GM19239 (cell line): ENCODE measurements around the gene VN1R5.
"Not testable (repeated sequence)": the region's sequence is repeated elsewhere in the genome, so short reads cannot be mapped to it uniquely, and the experiment has no call there.

ENCODE experiments used
- DNase-seq: peaks from one replicate; pipeline ENCODE4 v3.0.0; 2011; ENCODE audit warnings: low spot score; ENCODE audit not compliant: insufficient read length
- FAIRE-seq: peaks from 2 replicates; lab custom pipeline; 2011; peaks lifted over from hg19 to GRCh38; lab: Jason Lieb, UNC

Gene VN1R5

GRCh38 chr1:247255772-247256171, at the start of gene VN1R5:
VN1R5 (plus strand) TSS chr1:247256072.
- FAIRE-seq, DNase-seq: not testable (repeated sequence)

- FAIRE-seq (no peak), DNase-seq (no peak)
These were observed 46.5 kb upstream of the VN1R5 start for GRCh38 chr1:247209396-247209795.

DNA sequence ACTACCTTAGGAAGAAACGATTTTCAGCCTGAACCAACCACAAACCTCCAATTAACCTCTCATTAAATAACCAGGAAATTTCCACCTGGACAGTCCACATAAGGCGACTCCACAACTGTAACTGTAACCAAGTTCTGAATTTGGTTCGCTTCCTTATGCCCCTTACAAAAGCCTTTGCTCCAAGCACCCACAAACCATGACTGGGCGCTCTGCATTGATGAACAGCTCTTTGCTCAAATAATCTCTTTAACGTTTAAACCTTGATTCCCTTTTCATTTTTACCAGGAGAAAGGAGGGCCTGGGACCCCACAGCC, 45.9 kb upstream of the VN1R5 start:
- DNase-seq (no peak), FAIRE-seq (no peak)

- FAIRE-seq (peak; percentile 96), DNase-seq (peak; percentile 75)
These were observed 45.3 kb upstream of the VN1R5 start for GRCh38 chr1:247210376-247211117.

DNA sequence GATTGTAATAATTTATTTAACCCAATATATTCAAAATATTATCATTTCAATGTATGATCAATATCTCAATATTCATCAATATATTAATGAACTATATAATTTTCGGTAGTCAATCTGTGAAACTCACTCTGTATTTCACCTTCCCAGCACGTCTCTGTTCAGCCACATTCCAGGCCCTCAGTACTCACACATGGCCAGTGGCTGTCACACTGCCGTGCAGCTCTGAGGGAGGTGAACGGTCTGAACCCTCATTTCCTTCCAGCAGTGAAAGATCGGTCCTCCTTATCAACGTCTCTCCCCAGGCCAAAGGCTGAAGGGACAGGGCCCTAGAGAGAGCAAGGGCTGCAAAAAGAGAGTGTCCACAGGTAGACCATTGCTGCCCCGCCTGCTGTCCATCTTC, 44.5 kb upstream of the VN1R5 start:
- DNase-seq = no peak
- peak; percentile 37 for FAIRE-seq

DNA sequence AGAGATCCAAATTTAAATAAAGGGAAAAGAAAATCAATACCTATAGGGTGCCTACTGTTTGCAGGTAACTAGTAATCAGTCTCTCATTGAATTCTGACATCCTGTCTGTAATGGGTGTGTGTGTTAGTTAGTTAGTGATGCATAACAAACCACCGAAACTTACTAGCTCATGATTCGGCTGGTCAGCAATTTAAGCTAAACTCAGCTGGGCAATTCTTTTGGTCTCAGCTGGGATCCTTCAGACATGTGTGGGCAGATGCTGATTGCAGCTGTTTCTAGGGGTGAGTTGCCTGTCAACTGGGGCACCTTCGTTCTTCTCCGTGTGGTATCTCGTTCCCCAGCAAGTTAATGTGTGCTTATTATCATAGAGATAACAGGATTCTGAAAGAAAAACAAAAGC, 43.9 kb upstream of the VN1R5 start:
- DNase-seq (peak; percentile 31), FAIRE-seq (peak; percentile 98)

DNA sequence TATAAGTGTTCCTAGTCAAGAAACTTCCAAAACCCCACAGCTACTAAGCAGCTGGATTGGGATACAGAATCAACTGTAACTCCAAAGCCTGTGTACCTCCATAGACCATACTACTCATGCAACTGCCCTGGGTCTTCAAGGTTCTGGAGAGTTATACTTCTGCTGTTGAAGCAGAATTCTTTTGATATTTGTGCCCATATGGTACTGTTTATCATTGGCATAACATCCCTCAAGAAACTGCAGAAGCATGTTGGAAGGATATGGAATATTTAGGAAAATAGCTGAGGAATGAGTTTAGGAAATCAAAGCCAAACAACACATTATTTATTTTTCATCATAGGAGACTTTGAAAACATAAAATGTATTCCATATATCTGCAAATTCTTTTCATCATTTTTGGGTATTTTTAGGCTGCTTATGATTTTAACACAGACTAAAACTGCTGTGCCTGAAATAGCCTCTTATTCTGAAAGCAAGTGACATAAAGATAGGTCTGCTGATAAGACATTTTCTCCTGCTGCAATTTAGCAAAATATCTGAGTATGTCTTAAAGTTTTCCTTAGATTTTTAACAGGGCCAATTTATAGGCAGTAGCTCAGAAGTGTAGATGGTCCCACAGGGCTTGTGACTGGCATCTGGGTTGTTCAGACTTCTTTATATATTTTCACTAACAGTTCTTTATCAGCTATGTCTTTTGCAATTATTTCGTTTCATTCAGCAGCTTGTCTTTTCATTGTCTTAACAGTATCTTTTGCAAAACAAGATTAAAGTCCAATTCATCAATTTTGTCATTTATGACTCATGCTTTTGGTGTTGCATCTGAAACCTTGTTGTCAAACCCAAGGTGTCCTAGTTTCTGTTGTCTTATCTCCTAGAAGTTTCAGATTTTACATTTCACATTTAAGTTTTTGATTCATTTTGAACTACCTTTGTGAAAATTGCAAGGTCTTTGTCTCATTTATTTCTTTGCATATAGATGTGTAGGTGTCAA, 43.0 kb upstream of the VN1R5 start:
- peak; percentile 56 for FAIRE-seq
- DNase-seq = no peak

DNA sequence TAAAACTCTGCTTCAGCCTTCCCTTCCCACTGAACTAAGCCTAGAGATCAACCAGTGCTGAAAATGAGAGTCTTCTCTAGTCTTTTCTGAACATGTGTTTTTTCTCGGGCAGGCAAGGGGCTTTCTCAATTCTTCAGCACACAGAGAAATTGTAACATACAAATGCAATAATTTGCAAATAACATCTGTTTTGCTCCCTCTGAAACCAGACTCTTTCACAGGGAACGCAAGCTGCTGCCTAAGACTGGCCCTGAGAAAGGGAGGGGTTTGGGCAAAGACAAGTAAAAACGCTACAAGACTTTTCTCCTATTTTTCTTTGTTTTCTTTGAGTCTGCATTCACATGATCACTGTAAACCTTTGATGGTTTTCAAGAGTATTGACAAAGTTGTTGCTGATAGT, 39.6 kb upstream of the VN1R5 start:
- FAIRE-seq (no peak), DNase-seq (no peak)

DNA sequence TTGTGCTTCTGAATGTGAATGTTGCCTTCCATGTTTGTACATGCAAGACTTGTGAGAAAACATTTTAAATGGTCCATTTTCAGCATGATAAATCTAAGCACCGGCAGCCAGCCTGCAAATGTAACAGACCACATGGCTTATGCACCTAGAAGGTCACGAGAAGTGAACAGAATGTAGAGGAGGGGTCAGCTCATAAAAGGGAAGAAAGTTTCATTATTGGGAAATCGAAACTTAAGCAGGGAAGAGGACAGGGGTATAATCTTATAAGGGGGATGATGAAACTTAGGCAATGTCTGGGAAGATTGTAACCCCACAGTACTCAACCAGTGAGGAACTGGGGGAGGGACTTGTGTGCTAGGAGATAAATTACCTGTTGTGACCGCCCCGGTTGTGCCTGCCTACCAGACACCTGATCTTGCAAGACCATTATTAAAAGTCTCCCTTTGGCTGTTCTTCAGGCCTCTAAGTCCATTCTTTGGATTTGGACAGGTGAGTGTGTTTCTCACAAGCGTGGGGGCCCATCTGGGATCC, 37.7 kb upstream of the VN1R5 start:
- FAIRE-seq = no peak
- DNase-seq = no peak

DNA sequence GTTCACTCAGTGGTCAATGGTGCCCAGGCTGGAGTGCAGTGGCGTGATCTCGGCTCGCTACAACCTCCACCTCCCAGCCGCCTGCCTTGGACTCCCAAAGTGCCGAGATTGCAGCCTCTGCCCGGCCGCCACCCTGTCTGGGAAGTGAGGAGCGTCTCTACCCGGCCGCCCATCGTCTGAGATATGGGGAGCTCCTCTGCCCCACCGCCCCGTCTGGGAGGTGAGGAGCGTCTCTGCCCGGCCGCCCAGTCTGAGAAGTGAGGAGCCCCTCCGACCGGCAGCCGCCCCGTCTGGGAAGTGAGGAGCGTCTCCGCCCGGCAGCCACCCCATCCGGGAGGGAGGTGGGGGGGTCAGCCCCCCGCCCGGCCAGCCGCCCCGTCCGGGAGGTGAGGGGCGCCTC, 35.6 kb upstream of the VN1R5 start:
- not testable (repeated sequence) for FAIRE-seq, DNase-seq

- no peak for DNase-seq
- no peak for FAIRE-seq
These were observed 33.0 kb upstream of the VN1R5 start for GRCh38 chr1:247222840-247223239.

GRCh38 chr1:247224822-247225221, 31.1 kb upstream of the VN1R5 start:
- DNase-seq = no peak
- FAIRE-seq = no peak

DNA sequence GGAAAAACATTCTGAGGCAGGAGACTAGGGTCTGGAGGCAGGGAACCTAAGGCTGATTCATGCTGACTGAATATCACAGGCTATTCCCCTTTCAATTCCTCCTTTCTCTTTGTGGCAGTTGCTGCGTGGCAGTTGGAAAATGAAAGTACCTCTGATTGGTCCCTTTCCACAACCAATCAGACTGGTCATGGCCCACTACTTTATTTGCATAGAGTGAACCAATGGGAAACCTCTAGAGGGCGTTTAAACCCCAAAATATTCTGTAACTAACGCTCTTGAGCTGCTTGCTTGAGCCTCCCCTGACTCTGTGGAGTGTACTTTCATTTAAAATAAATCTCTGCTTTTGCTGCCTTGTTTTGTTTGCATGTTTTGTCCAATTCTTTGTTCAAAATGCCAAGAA, 27.7 kb upstream of the VN1R5 start:
- DNase-seq (no peak), FAIRE-seq (no peak)

GRCh38 chr1:247241691-247242090, 14.2 kb upstream of the VN1R5 start:
- DNase-seq (no peak), FAIRE-seq (no peak)

GRCh38 chr1:247243524-247244137, 12.2 kb upstream of the VN1R5 start:
- DNase-seq = no peak
- no peak for FAIRE-seq

- DNase-seq = no peak
- no peak for FAIRE-seq
These were observed 9.4 kb upstream of the VN1R5 start for GRCh38 chr1:247246325-247247115.

DNA sequence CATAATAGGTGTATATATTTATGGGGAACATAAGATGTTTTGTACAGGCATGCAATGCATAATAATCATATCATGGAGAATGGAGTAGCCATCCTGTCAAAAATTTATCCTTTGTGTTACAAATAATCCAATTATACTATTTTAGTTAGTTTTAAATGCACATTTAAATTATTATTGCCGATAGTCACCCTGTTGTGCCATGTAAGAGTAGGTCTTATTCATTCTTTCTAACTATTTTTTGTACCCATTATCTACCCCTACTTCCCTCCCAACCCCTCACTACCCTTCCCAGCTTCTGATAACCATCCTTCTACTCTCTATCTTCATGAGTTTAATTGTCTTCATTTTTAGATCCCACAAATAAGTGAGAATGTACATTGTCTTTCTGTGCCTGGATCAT, 8.3 kb upstream of the VN1R5 start:
- DNase-seq (no peak), FAIRE-seq (no peak)

- DNase-seq = no peak
- FAIRE-seq = no peak
These were observed 10.2 kb downstream of the VN1R5 start for GRCh38 chr1:247266053-247266452.

DNA sequence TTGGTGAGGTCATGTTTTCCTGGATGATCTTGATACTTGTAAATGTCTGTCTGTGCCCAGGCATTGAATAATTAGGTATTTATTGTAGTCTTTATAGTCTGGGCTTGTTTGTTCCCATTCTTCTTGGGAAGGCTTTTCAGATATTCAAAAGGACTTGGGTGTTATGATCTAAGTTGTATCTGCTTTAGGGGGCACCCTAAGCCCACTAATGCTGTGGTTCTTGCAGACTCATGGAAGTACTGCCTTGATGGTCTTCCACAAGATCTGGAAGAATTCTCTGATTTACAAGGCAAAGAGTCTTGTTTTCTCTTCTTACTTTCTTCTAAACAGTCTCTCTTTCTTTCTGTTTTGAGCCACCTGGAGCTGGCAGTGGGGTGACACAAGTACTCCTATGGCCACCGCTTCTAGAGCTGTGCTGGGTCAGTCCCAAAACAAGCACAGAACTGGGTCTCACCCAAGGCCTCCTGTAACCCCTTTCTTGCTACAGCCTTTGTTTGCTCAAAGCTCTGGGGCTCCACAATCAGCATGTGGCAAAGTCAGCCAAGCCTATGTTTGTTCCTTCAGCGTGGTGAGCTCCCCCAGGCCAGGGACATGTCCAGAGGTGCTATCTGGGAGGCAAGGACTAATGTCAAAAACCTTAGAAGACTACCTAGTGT, 12.6 kb downstream of the VN1R5 start:
- no peak for DNase-seq
- FAIRE-seq = no peak
